SJCRH30 (cell line): ENCODE measurements around the gene SLC19A1. TPM values are rescaled to one million over a fixed set of nuclear protein-coding genes. Genes with fewer than 3 reads are reported as not detected.
A peak's percentile ranks its signal among the peaks of the same experiment; 100 is the strongest.

Experiments used
- DNase-seq, 2 experiments: peaks; one replicate each; pipeline ENCODE4 v3.0.0-alpha.2; 2015 to 2020
- H3K27ac ChIP-seq: fragments of 250-450 bp; sonication (Bioruptor Pico); 2 replicates; pipeline ENCODE4 v1.5.1; 2020; ENCODE audit warnings: mild to moderate bottlenecking, moderate library complexity
- H3K27me3 ChIP-seq: fragments of 250-450 bp; sonication (Bioruptor Pico); 2 replicates; pipeline ENCODE4 v1.5.1; 2020; ENCODE audit warnings: mild to moderate bottlenecking, moderate library complexity
- H3K36me3 ChIP-seq: fragments of 250-450 bp; sonication (Bioruptor Pico); 2 replicates; pipeline ENCODE4 v1.5.1; 2020; ENCODE audit warnings: mild to moderate bottlenecking, moderate library complexity
- H3K4me1 ChIP-seq: fragments of 250-450 bp; sonication (Bioruptor Pico); 2 replicates; pipeline ENCODE4 v1.5.1; 2020; ENCODE audit warnings: mild to moderate bottlenecking, moderate library complexity
- H3K4me3 ChIP-seq: fragments of 250-450 bp; sonication (Bioruptor Pico); 2 replicates; pipeline ENCODE4 v1.5.1; 2020; ENCODE audit warnings: mild to moderate bottlenecking, moderate library complexity
- H3K9me3 ChIP-seq: fragments of 250-450 bp; sonication (Bioruptor Pico); replicated peaks from 2 replicates; pipeline ENCODE4 v1.5.1; 2020; ENCODE audit warnings: mild to moderate bottlenecking, moderate library complexity
- total RNA-seq: library from RNA; depleted of rRNA; stranded (reverse); fragments of >200 nt; shearing (Covaris generic); gene quantifications from 2 replicates; pipeline ENCODE4 v1.2.3, GENCODE V29; 2014

Gene SLC19A1
- total RNA-seq, 1 experiment from 2014 or later = 27.6 TPM

DNA sequence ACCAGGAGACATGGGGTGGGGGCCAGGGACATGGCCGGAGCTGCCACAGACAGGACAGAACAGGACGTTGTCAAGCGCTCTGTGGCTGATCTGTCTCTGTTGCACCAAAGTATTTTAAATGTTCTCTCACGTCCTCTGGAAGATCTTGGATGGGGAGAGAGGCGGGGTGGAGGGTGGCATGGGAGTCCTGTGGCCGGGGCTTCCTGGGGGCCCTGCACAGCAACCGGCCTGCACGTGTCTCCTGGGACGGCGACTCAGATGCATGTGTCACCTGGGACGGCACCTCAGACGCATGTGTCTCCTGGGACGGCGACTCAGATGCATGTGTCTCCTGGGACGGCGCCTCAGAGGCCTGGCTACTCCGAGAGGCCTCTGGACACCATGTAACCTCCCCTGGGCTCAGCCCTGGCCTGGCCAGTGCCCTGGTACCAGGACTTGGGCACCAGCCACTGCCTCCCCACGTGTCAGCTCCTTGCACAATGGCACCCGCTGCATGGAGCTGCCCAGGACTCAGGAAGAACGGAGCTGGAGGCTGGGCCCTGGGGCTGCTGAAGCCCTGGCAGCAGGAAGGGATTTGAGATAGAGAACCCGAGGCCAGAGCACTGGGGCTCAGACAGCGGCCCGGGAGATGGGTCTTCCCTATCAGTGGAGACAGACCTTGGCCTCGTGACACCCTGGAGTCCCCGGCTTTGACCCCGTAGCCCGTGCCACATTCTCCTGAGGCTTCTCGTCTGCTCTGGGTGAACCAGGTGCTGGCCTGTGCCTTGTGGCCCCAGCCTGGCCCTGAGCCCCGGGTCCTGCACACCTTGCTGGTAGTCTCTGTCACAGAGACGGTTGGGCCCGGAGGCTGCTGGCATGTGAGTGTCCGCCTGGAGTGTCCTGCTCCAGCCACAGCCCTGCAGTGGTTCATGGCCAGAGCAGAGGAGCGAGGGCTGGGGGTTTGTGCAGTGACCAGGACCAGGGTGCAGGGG is 14.7 kb upstream of the SLC19A1 start:
- Histone ChIP-seq H3K4me1 (no peaks in the 10 kb centered on the region), H3K4me3 (no peak overlapping the region), H3K9me3 (no peaks in the 10 kb centered on the region), H3K36me3 (no peaks in the 10 kb centered on the region), H3K27me3 (no peaks in the 10 kb centered on the region), H3K27ac (no peak overlapping the region)
- DNase-seq = no peak

- peak overlapping the region; percentile 63 for H3K4me3 ChIP-seq
- H3K36me3 ChIP-seq = no peaks in the 10 kb centered on the region
- H3K9me3 ChIP-seq = no peaks in the 10 kb centered on the region
- H3K27ac ChIP-seq = no peak overlapping the region
- DNase-seq = no peak
- peaks cover 4% of the 10 kb centered on the region; the same call in 1 of the 2 replicates for H3K27me3 ChIP-seq
- H3K4me1 ChIP-seq = no peaks in the 10 kb centered on the region
Measured at GRCh38 chr21:45556302-45556644, 14.0 kb upstream of the SLC19A1 start.

- peak; percentile 88 to 91 for DNase-seq
- H3K36me3 ChIP-seq = no peaks in the 10 kb centered on the region
- H3K27ac ChIP-seq = peak overlapping the region; percentile 63
- H3K27me3 ChIP-seq = peaks cover 8% of the 10 kb centered on the region; the same call in 1 of the 2 replicates
- H3K4me3 ChIP-seq = peak overlapping the region; percentile 63
- no peaks in the 10 kb centered on the region for H3K4me1 ChIP-seq
- no peaks in the 10 kb centered on the region for H3K9me3 ChIP-seq
Measured at GRCh38 chr21:45555557-45556301, 13.5 kb upstream of the SLC19A1 start.

- peaks cover 11% of the 10 kb centered on the region for H3K27me3 ChIP-seq
Measured at GRCh38 chr21:45555251-45555556, 13.0 kb upstream of the SLC19A1 start.

DNA sequence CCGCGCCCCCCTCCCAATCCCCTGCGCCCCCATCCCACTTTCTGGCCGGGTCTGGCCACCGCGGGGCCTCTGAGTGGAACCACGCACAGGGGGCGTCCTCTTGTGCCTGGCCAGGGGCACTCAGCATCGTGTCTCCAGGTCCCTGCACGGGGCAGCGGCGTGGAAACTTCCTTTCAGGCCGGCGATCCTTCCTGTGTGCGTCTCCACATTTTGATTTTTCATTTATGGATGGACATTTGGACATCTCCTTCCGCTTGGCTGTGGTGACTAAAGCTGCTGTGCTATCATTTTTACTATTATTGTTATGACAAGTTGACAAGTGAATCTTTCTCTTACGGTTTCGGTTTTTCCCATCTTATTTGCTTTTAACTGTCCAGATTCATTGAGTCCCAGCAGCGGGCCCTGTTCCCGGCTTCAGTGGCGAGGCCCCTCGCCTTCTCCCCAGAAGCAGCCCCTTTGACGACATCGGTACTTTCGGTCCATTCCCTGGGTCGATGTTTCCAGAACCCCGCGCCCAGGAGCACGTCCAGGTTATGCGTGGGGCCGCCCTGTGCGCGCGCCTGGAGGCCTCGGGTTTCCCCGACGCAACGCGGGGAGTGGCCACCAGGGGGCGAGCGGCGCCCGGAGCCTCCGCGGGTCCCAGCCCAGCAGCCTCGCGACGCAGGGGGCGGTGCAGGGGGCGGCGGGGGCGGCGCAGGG is 12.4 kb upstream of the SLC19A1 start:
- DNase-seq = peak; percentile 70 to 79
- Histone ChIP-seq H3K4me1 (no peaks in the 10 kb centered on the region), H3K9me3 (no peaks in the 10 kb centered on the region), H3K4me3 (peak overlapping the region; percentile 66), H3K27ac (no peak overlapping the region), H3K36me3 (no peaks in the 10 kb centered on the region), H3K27me3 (peaks cover 13% of the 10 kb centered on the region)

More at GRCh38 chr21:45555251-45555556, 13.0 kb upstream of the SLC19A1 start:
- H3K36me3 ChIP-seq = no peaks in the 10 kb centered on the region
- peak overlapping the region; percentile 63 for H3K4me3 ChIP-seq
- H3K9me3 ChIP-seq = no peaks in the 10 kb centered on the region
- no peak overlapping the region; the same call in 1 of the 2 replicates for H3K27ac ChIP-seq
- DNase-seq = no peak
- no peaks in the 10 kb centered on the region for H3K4me1 ChIP-seq

DNA sequence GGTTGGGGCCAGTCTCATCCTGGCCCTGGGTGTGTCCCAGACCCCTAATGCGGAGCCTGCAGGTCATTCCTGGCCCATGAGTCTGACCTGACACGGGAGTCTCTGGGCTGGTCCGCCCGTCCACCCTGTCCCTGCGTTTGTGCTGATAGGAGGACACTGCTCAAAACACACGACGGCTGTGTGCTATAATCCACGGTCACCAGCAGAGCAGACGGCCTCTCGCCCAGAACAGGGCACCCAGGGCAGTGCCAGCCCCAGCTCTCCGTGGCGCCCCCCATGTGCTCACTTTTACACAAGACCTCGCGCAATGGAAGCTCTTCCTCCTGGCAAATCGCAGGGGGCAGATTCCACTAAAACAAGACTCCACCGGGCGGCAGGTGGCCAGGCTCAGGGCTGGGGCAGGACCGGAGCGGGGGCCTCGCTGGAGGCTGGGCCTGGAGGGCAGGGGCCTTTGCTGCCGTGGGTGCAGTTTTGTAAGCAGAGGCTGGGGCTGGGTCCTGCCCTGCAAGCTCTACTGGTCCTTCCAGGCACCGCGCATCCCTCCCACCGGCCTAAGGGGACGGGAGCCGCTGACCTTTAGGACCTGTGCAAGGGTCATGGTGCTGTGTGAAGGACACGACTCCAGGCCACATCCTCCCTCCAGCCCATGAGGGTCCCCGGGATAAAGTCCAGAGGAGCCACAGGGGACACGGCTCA is 10.6 kb upstream of the SLC19A1 start:
- peaks cover 17% of the 10 kb centered on the region for H3K27me3 ChIP-seq

GRCh38 chr21:45551783-45552695 is 9.8 kb upstream of the SLC19A1 start:
- H3K4me1 ChIP-seq = no peaks in the 10 kb centered on the region
- H3K9me3 ChIP-seq = no peaks in the 10 kb centered on the region
- no peak for DNase-seq
- no peak overlapping the region for H3K4me3 ChIP-seq
- H3K27me3 ChIP-seq = peaks cover 17% of the 10 kb centered on the region
- no peaks in the 10 kb centered on the region for H3K36me3 ChIP-seq
- no peak overlapping the region for H3K27ac ChIP-seq

More for the DNA sequence above, 10.6 kb upstream of the SLC19A1 start:
- Histone ChIP-seq H3K36me3 (no peaks in the 10 kb centered on the region), H3K4me3 (no peak overlapping the region), H3K27ac (no peak overlapping the region), H3K4me1 (no peaks in the 10 kb centered on the region), H3K9me3 (no peaks in the 10 kb centered on the region)
- DNase-seq = no peak

DNA sequence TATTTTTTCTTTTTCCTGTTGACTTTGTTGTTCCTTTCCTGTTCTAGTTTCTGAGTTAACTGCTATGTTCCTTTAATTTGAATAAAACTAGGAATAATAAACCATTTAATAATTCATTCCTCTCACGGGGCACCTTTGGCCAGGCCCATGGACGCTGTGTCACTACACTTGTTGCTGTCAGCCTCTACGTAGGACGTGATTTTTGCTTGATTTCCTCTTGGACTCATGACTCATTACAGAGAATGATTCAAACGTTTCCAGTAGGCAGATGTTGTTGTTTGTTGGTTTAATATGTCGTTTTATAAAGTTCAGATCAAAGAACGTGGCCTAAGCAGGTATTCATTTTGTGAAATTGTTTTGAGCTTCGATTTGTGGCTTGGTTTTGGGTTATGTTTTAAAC is 9.1 kb upstream of the SLC19A1 start:
- no peaks in the 10 kb centered on the region for H3K9me3 ChIP-seq
- H3K27me3 ChIP-seq = peaks cover 17% of the 10 kb centered on the region
- DNase-seq = no peak
- H3K36me3 ChIP-seq = no peaks in the 10 kb centered on the region
- no peak overlapping the region for H3K4me3 ChIP-seq
- no peaks in the 10 kb centered on the region for H3K4me1 ChIP-seq
- no peak overlapping the region for H3K27ac ChIP-seq

- Histone ChIP-seq H3K27me3 (peaks cover 17% of the 10 kb centered on the region), H3K9me3 (no peaks in the 10 kb centered on the region), H3K4me3 (no peak overlapping the region), H3K36me3 (no peaks in the 10 kb centered on the region), H3K4me1 (no peaks in the 10 kb centered on the region), H3K27ac (no peak overlapping the region)
- DNase-seq = no peak
Measured at GRCh38 chr21:45550522-45551210, 8.4 kb upstream of the SLC19A1 start.

DNA sequence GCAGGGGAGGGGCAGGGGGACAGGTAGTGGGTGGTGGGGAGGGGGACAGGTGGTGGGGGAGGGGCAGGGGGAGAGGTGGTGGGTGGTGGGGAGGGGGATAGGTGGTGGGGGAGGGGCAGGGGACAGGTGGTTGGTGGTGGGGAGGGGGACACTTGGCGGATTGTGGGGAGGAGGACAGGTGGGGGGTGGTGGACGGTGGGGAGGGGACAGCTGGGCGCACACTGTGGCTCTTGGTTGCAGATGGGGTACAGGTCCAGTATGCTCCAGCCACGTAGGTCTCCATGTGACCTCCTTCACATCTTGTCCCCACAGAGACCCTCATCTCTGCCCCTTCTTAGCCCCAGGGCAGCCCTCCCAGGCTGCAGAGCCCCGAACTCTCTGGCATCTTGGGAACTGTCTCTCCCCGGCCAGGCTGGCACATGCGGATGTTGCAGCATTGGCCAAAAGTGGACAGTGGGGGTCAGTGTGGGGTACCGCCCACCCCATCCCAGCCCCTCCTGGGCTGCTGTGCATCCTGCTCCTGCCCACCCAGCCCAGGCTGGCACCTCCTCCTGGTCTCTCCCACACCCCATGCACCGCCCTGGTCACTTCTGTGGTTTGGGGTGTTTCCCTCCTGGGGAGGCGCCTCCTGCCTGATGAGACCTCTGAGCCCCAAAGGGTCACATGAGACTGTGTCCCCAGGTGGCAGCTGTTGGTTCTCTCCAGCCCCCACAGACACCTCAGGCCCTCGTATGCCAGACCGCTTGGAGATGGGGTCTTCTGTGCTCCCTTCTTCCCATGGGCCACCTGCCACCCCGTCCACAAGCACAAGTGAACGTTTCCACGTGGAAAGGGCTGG is 7.6 kb upstream of the SLC19A1 start:
- no peaks in the 10 kb centered on the region for H3K36me3 ChIP-seq
- H3K4me3 ChIP-seq = no peak overlapping the region
- H3K4me1 ChIP-seq = no peaks in the 10 kb centered on the region
- no peak for DNase-seq
- H3K9me3 ChIP-seq = no peaks in the 10 kb centered on the region
- H3K27me3 ChIP-seq = peaks cover 17% of the 10 kb centered on the region
- H3K27ac ChIP-seq = no peak overlapping the region

DNA sequence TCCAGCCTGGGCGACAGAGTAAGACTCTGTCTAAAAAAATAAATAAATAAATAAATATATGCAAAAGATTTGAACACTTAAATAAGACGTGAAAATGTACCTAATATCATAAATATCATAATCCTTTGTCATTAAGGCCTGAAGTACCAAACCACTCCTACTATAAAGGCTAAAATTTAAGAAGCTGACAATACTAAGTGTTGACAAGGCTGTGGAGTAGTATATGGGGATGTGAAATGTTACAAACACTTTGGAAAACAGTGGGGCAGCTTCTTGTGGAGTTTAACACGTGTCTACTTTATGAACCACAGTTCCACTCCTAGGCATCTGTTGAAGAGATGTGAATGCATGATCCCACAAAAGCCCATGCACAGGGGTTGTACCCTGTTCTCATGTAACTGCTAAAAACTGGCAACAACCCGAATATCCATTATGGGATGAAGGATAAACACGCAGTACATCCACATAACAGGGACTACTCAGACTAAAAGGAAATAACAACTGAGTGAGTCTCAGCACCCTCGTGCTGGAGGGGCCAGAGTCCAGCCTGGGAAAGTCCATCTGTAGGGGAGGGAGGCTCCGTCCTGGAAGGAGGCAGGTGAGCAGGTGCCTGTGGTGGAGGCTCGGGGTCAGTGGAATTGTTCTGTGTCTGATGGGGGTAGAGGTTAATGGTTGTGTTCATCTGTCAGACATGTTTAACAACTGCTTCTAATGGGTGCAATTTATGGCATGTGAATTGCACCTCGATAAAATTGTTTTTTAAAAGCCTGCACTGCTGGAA is 6.7 kb upstream of the SLC19A1 start:
- peaks cover 17% of the 10 kb centered on the region for H3K27me3 ChIP-seq
- H3K36me3 ChIP-seq = no peaks in the 10 kb centered on the region
- H3K4me1 ChIP-seq = 0 out of 2 replicates have a peak, but pooled peaks cover 4% of the 10 kb centered on the region
- no peak for DNase-seq
- H3K4me3 ChIP-seq = no peak overlapping the region
- H3K9me3 ChIP-seq = no peaks in the 10 kb centered on the region
- no peak overlapping the region for H3K27ac ChIP-seq

DNA sequence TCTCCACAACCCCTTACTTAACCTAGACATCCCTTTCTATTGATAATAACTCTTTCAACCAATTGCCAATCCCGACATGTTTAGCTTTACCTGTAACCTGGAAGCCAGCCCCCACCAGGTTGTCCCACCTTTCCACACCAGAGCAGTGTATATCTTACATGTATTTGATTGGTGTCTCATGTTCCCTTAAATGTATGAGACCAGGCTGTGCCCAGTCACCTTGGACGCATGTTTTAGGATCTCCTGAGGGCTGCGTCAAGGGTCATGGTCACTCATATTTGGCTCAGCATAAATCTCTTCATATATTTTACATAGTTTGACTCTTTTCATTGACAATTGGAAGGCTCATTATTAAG is 5.3 kb upstream of the SLC19A1 start:
- Histone ChIP-seq H3K9me3 (no peaks in the 10 kb centered on the region), H3K36me3 (no peaks in the 10 kb centered on the region)

More for the DNA sequence above, 5.3 kb upstream of the SLC19A1 start:
- Histone ChIP-seq H3K4me1 (peaks cover 4% of the 10 kb centered on the region; the same call in 1 of the 2 replicates), H3K4me3 (no peak overlapping the region), H3K27ac (no peak overlapping the region), H3K27me3 (peaks cover 17% of the 10 kb centered on the region)
- no peak for DNase-seq
